GM12878 (cell line): ENCODE results near the gene BEST1. TPM values are rescaled to one million over a fixed set of nuclear protein-coding genes. Genes with fewer than 3 reads are reported as not detected.

Experiments
- ATAC-seq: fragments of 200-7000 bp; cut with Tn5 transposase; 3 replicates; pipeline ENCODE4 v1.9.1; 2020; ENCODE audit warnings: mild to moderate bottlenecking, moderate library complexity
- BruUV-seq: library from RNA; stranded (reverse); fragments of 400-500 nt; replicated peaks from 2 replicates; lab custom pipeline; 2021; lab: Mats Ljungman, UMichigan
- CTCF ChIA-PET: fragments of 300-600 bp; sonication (Branson Sonifier 250); formaldehyde crosslinking; extraction: SDS; loops from one replicate; lab custom pipeline; 2021; ENCODE audit warnings: inconsistent platforms; lab: Yijun Ruan, JAX
- POLR2A ChIA-PET: fragments of 350-600 bp; formaldehyde crosslinking; extraction: SDS; loops from one replicate; lab custom pipeline; 2021; ENCODE audit warnings: inconsistent platforms; lab: Charles Lee
- RAD21 ChIA-PET: fragments of 300-600 bp; sonication (Branson Sonifier 250); formaldehyde crosslinking; loops from one replicate; lab custom pipeline; 2023; ENCODE audit warnings: antibody characterized with exemption; ENCODE audit not compliant: unreplicated experiment; lab: Charles Lee
- SMC1A ChIA-PET: fragments of 300-600 bp; sonication (Branson Sonifier 250); formaldehyde crosslinking; loops from one replicate; lab custom pipeline; 2023; ENCODE audit not compliant: unreplicated experiment, uncharacterized antibody; lab: Charles Lee
- DNase-seq: peaks from one replicate; pipeline ENCODE4 v3.0.0-alpha.2; 2011; ENCODE audit warnings: low read depth, low spot score
- FAIRE-seq: peaks from 3 replicates; lab custom pipeline; 2011; peaks lifted over from hg19 to GRCh38; lab: Jason Lieb, UNC
- H2AFZ ChIP-seq: 2 replicates; pipeline ENCODE4 v1.6.0; 2011; ENCODE audit warnings: low read depth, low read length, control low read depth; ENCODE audit not compliant: control insufficient read depth
- H3K27ac ChIP-seq: 2 replicates; pipeline ENCODE4 v1.5.1; 2011; ENCODE audit warnings: control low read depth; ENCODE audit not compliant: control insufficient read depth, insufficient read depth
- H3K27me3 ChIP-seq, 2 experiments: replicated peaks in 1 of 2; 2 replicates each; pipeline versions ENCODE4 v1.6.0 to v1.6.1; 2011; ENCODE audit warnings: low read length in 1 of 2; ENCODE audit not compliant: control insufficient read depth in 2 of 2, insufficient read depth in 2 of 2
- H3K36me3 ChIP-seq, 2 experiments: 2 replicates each; pipeline ENCODE4 v1.5.1; 2011; ENCODE audit warnings: low read length in 1 of 2; ENCODE audit not compliant: control insufficient read depth in 2 of 2, insufficient read depth in 2 of 2
- H3K4me1 ChIP-seq: 2 replicates; pipeline ENCODE4 v1.6.1; 2011; ENCODE audit warnings: mild to moderate bottlenecking, low read length, moderate library complexity, mixed read lengths; ENCODE audit not compliant: control insufficient read depth, insufficient read depth
- H3K4me2 ChIP-seq: 2 replicates; pipeline ENCODE4 v1.6.0; 2011; ENCODE audit warnings: control low read depth; ENCODE audit not compliant: control insufficient read depth, insufficient read depth
- H3K4me3 ChIP-seq: fragments of 200-600 bp; sonication (generic); 2 replicates; pipeline ENCODE4 v1.5.1; 2016
- H3K79me2 ChIP-seq: 2 replicates; pipeline ENCODE4 v1.6.0; 2011; ENCODE audit warnings: low read length; ENCODE audit not compliant: control insufficient read depth, insufficient read depth
- H3K9ac ChIP-seq: 2 replicates; pipeline ENCODE4 v1.8.0; 2011; ENCODE audit warnings: low read length, control low read depth, mixed read lengths; ENCODE audit not compliant: control insufficient read depth, insufficient read depth
- H3K9me3 ChIP-seq: replicated peaks from 3 replicates; pipeline ENCODE4 v1.5.1; 2011; ENCODE audit warnings: mild to moderate bottlenecking, low read length; ENCODE audit not compliant: control insufficient read depth, insufficient read depth
- H4K20me1 ChIP-seq: 2 replicates; pipeline ENCODE4 v1.6.0; 2011; ENCODE audit not compliant: control insufficient read depth, insufficient read depth
- ATF2 ChIP-seq: IDR thresholded peaks from 2 replicates; pipeline ENCODE4 v1.6.1; 2012; ENCODE audit warnings: low read length, inconsistent platforms
- IKZF1 ChIP-seq: fragments of 450-650 bp; conservative IDR thresholded peaks from 2 replicates; pipeline ENCODE4 v1.6.1; 2017; ENCODE audit warnings: antibody characterized with exemption, mild to moderate bottlenecking
- JUNB ChIP-seq: IDR thresholded peaks from 2 replicates; pipeline ENCODE4 v1.6.1; 2016; ENCODE audit warnings: antibody characterized with exemption, mild to moderate bottlenecking
- MEF2B ChIP-seq: fragments of 450-650 bp; IDR thresholded peaks from 2 replicates; pipeline ENCODE4 v1.6.1; 2018; ENCODE audit warnings: mild to moderate bottlenecking, moderate library complexity; ENCODE audit not compliant: partially characterized antibody, poor library complexity, severe bottlenecking
- MTA3 ChIP-seq: IDR thresholded peaks from 2 replicates; pipeline ENCODE4 v1.6.1; 2012; ENCODE audit warnings: low read length, inconsistent platforms, borderline replicate concordance
- POLR2AphosphoS2 ChIP-seq: IDR thresholded peaks from 2 replicates; pipeline ENCODE4 v1.6.1; 2011; ENCODE audit warnings: low read depth, mild to moderate bottlenecking, low read length, improper control_type of control experiment, moderate library complexity
- POU2F2 ChIP-seq: IDR thresholded peaks from 3 replicates; pipeline ENCODE4 v1.6.1; 2011; ENCODE audit warnings: low read depth, mild to moderate bottlenecking, low read length, borderline replicate concordance
- RELA ChIP-seq: fragments of 450-650 bp; IDR thresholded peaks from 2 replicates; pipeline ENCODE4 v1.8.0; 2014; ENCODE audit warnings: borderline replicate concordance; ENCODE audit not compliant: partially characterized antibody
- SPI1 ChIP-seq: IDR thresholded peaks from 2 replicates; pipeline ENCODE4 v1.6.1; 2011; ENCODE audit warnings: low read depth, mild to moderate bottlenecking, low read length, moderate library complexity, borderline replicate concordance; ENCODE audit not compliant: insufficient read depth
- SRF ChIP-seq, 2 experiments: IDR thresholded peaks; 2 replicates each; pipeline ENCODE4 v1.6.1; 2011; ENCODE audit warnings: low read depth in 2 of 2, low read length in 2 of 2, mild to moderate bottlenecking in 1 of 2, moderate library complexity in 1 of 2
- TCF7 ChIP-seq: IDR thresholded peaks from 2 replicates; pipeline ENCODE4 v1.6.1; 2014; ENCODE audit warnings: antibody characterized with exemption, borderline replicate concordance
- ZNF384 ChIP-seq: IDR thresholded peaks from 2 replicates; pipeline ENCODE4 v1.6.1; 2012; ENCODE audit warnings: low read depth, mild to moderate bottlenecking, low read length, improper control_type of control experiment, borderline replicate concordance
- WGBS: methylation state at CpG from one replicate; pipeline ENCODE4 v1.1.6; 2016; ENCODE audit warnings: low lambda C conversion rate; ENCODE audit not compliant: insufficient replicate concordance, insufficient coverage; ENCODE audit errors: missing lambda C conversion rate; 5-methylcytosine and 5-hydroxymethylcytosine counted together
- in situ Hi-C: fragments of 300-500 bp; cut with MboI; formaldehyde crosslinking; loops from 9 replicates; pipeline ENCODE4 v1.14.3; 2018; ENCODE audit warnings: mixed read lengths
- intact Hi-C: fragments of 100-400 bp; cut with micrococcal nuclease; formaldehyde crosslinking; loops from one replicate; pipeline ENCODE4 v1.14.2; 2022; ENCODE audit not compliant: unreplicated experiment
- polyA plus RNA-seq, 11 experiments: library from polyadenylated mRNA; depleted of rRNA in 4 of 11; unstranded in 6 of 11; stranded (reverse) in 5 of 11; fragments of >200 nt; fragmentation: Nextera tagmentation in 4 of 11; fragmentation: Illumina TruSeq in 1 of 11; extraction: Ambion mirVana in 4 of 11; extraction: Trizol in 1 of 11; gene quantifications; 1 replicate in 1 of 11; 2 replicates in 10 of 11; pipeline versions ENCODE4 v1.2.1 to v1.2.3, GENCODE V29; 2011 to 2016; ENCODE audit warnings: inconsistent platforms in 2 of 11, missing spikeins in 2 of 11, low read depth in 1 of 11
- total RNA-seq, 4 experiments: library from RNA; depleted of rRNA in 3 of 4; stranded (reverse); fragments of >200 nt in 3 of 4; fragmentation: Illumina TruSeq in 1 of 4; extraction: Trizol in 1 of 4; gene quantifications; 2 replicates each; pipeline versions ENCODE4 v1.2.1 to v1.2.3, GENCODE V29; 2013 to 2021
- TF ChIP-seq, protein P1 (sequence below): fragments of 150-350 bp; IDR thresholded peaks from 2 replicates; pipeline ENCODE4 v1.6.1; 2014; ENCODE audit warnings: mild to moderate bottlenecking, low read depth, low read length

BEST1 gene
- total and polyA plus RNA-seq, 10 of the 15 experiments (the other 5 are each of a cell fraction or from before 2014, with no cell fraction given), result 0.03 to 3.4 (median 0.15) TPM; not detected in 1

GRCh38 chr11:61911701-61912529 is 38.2 kb upstream of the BEST1 start:
- H3K4me2 ChIP-seq, result no peak overlapping the region
- ChIA-PET RAD21 (no interaction called here), POLR2A (no interaction called here), SMC1A (no interaction called here), CTCF (interaction anchor here (1.9 kb wide), 1 partner anchor 170 kb away, joined by 12 read pairs; no protein-coding TSS in a partner anchor)
- FAIRE-seq (no peak), DNase-seq (no peak), ATAC-seq (no peak)
- no peaks in the 10 kb centered on the region for H3K4me1 ChIP-seq
- H3K27me3 ChIP-seq, result peaks cover 3 to 4% of the 10 kb centered on the region in 2 experiments; a peak in 3 of 4 replicates
- H4K20me1 ChIP-seq, result no peaks in the 10 kb centered on the region
- H3K9me3 ChIP-seq, result no peaks in the 10 kb centered on the region
- 28% methylated on average over 17 of the region's 17 CpGs for WGBS
- no TSS peak for BruUV-seq
- TF ChIP-seq SPI1, result no peak
- TF ChIP-seq TCF7, result no peak
- no peak for TF ChIP-seq ZNF384
- TF ChIP-seq RELA, result no peak
- TF ChIP-seq, protein P1, sequence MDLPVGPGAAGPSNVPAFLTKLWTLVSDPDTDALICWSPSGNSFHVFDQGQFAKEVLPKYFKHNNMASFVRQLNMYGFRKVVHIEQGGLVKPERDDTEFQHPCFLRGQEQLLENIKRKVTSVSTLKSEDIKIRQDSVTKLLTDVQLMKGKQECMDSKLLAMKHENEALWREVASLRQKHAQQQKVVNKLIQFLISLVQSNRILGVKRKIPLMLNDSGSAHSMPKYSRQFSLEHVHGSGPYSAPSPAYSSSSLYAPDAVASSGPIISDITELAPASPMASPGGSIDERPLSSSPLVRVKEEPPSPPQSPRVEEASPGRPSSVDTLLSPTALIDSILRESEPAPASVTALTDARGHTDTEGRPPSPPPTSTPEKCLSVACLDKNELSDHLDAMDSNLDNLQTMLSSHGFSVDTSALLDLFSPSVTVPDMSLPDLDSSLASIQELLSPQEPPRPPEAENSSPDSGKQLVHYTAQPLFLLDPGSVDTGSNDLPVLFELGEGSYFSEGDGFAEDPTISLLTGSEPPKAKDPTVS, result no peak
- no peak for TF ChIP-seq SRF (IDR thresholded peaks at IDR 0.05; ENCODE audit: low read depth in 2 of 2, low read length in 2 of 2)
- no peak for TF ChIP-seq POLR2AphosphoS2
- TF ChIP-seq MTA3, result no peak
- no peak for TF ChIP-seq JUNB
- TF ChIP-seq MEF2B, result no peak
- no peak for TF ChIP-seq POU2F2
- no peak for TF ChIP-seq ATF2
- TF ChIP-seq IKZF1, result no peak
- intact Hi-C loops (no loop called here), in situ Hi-C loops (no loop called here)
- no peak overlapping the region for H3K9ac ChIP-seq
- H2AFZ ChIP-seq, result no peak overlapping the region
- no peak overlapping the region for H3K27ac ChIP-seq
- no peaks in the 10 kb centered on the region for H3K79me2 ChIP-seq
- no peak overlapping the region for H3K4me3 ChIP-seq
- H3K36me3 ChIP-seq, result no peaks in the 10 kb centered on the region
